ENCODE results near the gene AUTS2. TPM values are rescaled to one million over a fixed set of nuclear protein-coding genes. Genes with fewer than 3 reads are reported as not detected.

AUTS2 gene
- total and polyA plus RNA-seq, 4 donors: 4.9 to 24.4 (median 7.0) TPM

DNA sequence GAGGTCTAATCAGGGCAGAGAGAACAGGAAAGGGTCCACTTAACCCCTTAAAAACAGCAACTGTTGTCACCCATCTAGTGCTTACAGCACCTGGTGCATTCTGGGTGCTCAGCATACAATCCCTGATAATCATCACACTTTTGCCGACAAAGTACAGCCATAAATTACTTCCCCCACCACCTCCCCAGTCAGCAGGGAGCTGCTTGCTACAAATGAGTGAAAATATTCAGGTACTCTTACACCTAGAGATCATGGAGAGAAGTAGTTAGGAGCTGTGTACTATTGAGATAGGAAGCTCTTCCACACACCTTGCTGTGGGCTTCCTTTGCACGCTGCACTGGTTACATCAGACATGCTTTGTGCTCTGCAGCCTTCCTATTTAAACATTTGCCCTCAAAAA is 810.2 kb downstream of the AUTS2 start:
- Histone ChIP-seq H3K27ac (ENCODE audit: low read depth in 1 of 2, low read length in 2 of 2) (no peak overlapping the region), H3K4me3 (ENCODE audit: low read depth in 1 of 3, low read length in 3 of 3) (no peak overlapping the region)

More for the DNA sequence above, 810.2 kb downstream of the AUTS2 start:
- H3K36me3 ChIP-seq (ENCODE audit: control insufficient read depth in 4 of 4, insufficient read depth in 3 of 4, low read depth in 1 of 4, low read length in 3 of 4): no peaks in the 10 kb centered on the region
- TF ChIP-seq GABPA (IDR thresholded peaks at IDR 0.05 in 1 of 2, conservative IDR thresholded peaks at IDR 0.05 in 1 of 2) (no peak), CTCF (IDR thresholded peaks at IDR 0.05; ENCODE audit: low read depth, low read length, missing input control) (no peak), RAD21 (IDR thresholded peaks at IDR 0.05) (no peak), SP1 (IDR thresholded peaks at IDR 0.05) (no peak), YY1 (IDR thresholded peaks at IDR 0.05) (no peak), NR2F2 (IDR thresholded peaks at IDR 0.05) (no peak), REST (IDR thresholded peaks at IDR 0.05) (no peak), FOXA1 (IDR thresholded peaks at IDR 0.05) (no peak), RXRA (IDR thresholded peaks at IDR 0.05) (no peak), FOXA2 (IDR thresholded peaks at IDR 0.05) (no peak), JUND (IDR thresholded peaks at IDR 0.05) (no peak), HNF4G (IDR thresholded peaks at IDR 0.05) (no peak), HNF4A (conservative IDR thresholded peaks at IDR 0.05) (no peak), TAF1 (conservative IDR thresholded peaks at IDR 0.05) (no peak)
- TF ChIP-seq, protein P1, sequence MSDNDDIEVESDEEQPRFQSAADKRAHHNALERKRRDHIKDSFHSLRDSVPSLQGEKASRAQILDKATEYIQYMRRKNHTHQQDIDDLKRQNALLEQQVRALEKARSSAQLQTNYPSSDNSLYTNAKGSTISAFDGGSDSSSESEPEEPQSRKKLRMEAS (IDR thresholded peaks at IDR 0.05): no peak
- TF ChIP-seq, protein P2, sequence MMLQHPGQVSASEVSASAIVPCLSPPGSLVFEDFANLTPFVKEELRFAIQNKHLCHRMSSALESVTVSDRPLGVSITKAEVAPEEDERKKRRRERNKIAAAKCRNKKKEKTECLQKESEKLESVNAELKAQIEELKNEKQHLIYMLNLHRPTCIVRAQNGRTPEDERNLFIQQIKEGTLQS (IDR thresholded peaks at IDR 0.05): no peak
- TF ChIP-seq, protein P3, sequence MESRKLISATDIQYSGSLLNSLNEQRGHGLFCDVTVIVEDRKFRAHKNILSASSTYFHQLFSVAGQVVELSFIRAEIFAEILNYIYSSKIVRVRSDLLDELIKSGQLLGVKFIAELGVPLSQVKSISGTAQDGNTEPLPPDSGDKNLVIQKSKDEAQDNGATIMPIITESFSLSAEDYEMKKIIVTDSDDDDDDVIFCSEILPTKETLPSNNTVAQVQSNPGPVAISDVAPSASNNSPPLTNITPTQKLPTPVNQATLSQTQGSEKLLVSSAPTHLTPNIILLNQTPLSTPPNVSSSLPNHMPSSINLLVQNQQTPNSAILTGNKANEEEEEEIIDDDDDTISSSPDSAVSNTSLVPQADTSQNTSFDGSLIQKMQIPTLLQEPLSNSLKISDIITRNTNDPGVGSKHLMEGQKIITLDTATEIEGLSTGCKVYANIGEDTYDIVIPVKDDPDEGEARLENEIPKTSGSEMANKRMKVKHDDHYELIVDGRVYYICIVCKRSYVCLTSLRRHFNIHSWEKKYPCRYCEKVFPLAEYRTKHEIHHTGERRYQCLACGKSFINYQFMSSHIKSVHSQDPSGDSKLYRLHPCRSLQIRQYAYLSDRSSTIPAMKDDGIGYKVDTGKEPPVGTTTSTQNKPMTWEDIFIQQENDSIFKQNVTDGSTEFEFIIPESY (IDR thresholded peaks at IDR 0.05): no peak
- no peaks in the 10 kb centered on the region for H3K4me1 ChIP-seq (ENCODE audit: control insufficient read depth in 4 of 4, insufficient read depth in 4 of 4, low read length in 3 of 4)
- WGBS: 86% methylated on average over 2 of the region's 2 CpGs
- no peak overlapping the region for H3K9ac ChIP-seq (ENCODE audit: low read depth in 1 of 2, low read length in 2 of 2)
- H3K27me3 ChIP-seq (ENCODE audit: control insufficient read depth in 4 of 4, insufficient read depth in 4 of 4, low read length in 3 of 4): no peaks in the 10 kb centered on the region
- DNase-seq (ENCODE audit: low spot score): no peak
- no peaks in the 10 kb centered on the region for H3K9me3 ChIP-seq (ENCODE audit: control insufficient read depth in 4 of 4, low read length in 3 of 4)
